IMR-90 (cell line): Measurements from ENCODE around the gene MXD4. TPM values are rescaled to one million over a fixed set of nuclear protein-coding genes. Genes with fewer than 3 reads are reported as not detected.

Source experiments
- ATAC-seq: fragments of 200-7000 bp; cut with Tn5 transposase; 2 replicates; pipeline ENCODE4 v1.9.1; 2020; ENCODE audit warnings: low read depth, mild to moderate bottlenecking, moderate library complexity
- BruUV-seq: library from RNA; stranded (reverse); fragments of 400-500 nt; replicated peaks from 2 replicates; lab custom pipeline; 2021; lab: Mats Ljungman, UMichigan
- CTCF ChIA-PET: fragments of 300-600 bp; formaldehyde crosslinking; extraction: SDS; loops from one replicate; lab custom pipeline; 2021; ENCODE audit warnings: antibody characterized with exemption; lab: Yijun Ruan, JAX
- POLR2A ChIA-PET: fragments of 300-600 bp; sonication (Branson Sonifier 250); formaldehyde crosslinking; loops from one replicate; lab custom pipeline; 2022; ENCODE audit warnings: antibody characterized with exemption; ENCODE audit not compliant: unreplicated experiment; lab: Charles Lee
- DNase-seq: peaks from one replicate; pipeline ENCODE4 v3.0.0; 2013
- H2AFZ ChIP-seq: replicated peaks from 2 replicates; pipeline ENCODE3; 2013; ENCODE audit warnings: low read length, mild to moderate bottlenecking; ENCODE audit not compliant: poor library complexity
- H2AK5ac ChIP-seq: 2 replicates; pipeline ENCODE4 v1.6.1; 2013; ENCODE audit warnings: low read depth, low read length, inconsistent platforms
- H2AK9ac ChIP-seq: replicated peaks from 2 replicates; pipeline ENCODE3; 2013; ENCODE audit warnings: mild to moderate bottlenecking, low read depth, low read length, moderate library complexity; ENCODE audit not compliant: poor library complexity
- H2BK120ac ChIP-seq: 2 replicates; pipeline ENCODE4 v1.6.1; 2013; ENCODE audit warnings: low read depth, low read length, inconsistent platforms
- H2BK15ac ChIP-seq: 3 replicates; pipeline ENCODE4 v1.6.1; 2013; ENCODE audit warnings: low read depth, low read length, inconsistent platforms
- H2BK20ac ChIP-seq: 2 replicates; pipeline ENCODE4 v1.6.1; 2013; ENCODE audit warnings: low read depth, mild to moderate bottlenecking, inconsistent platforms, low read length, moderate library complexity
- H2BK5ac ChIP-seq: 2 replicates; pipeline ENCODE4 v1.6.1; 2013; ENCODE audit warnings: mild to moderate bottlenecking, low read depth, low read length, inconsistent platforms; ENCODE audit not compliant: poor library complexity, severe bottlenecking
- H3K14ac ChIP-seq: replicated peaks from 2 replicates; pipeline ENCODE4 v1.6.1; 2013; ENCODE audit warnings: low read depth, low read length, inconsistent platforms
- H3K18ac ChIP-seq: 2 replicates; pipeline ENCODE4 v1.6.1; 2013; ENCODE audit warnings: low read depth, low read length, control low read depth
- H3K23ac ChIP-seq: 2 replicates; pipeline ENCODE4 v1.6.1; 2013; ENCODE audit warnings: low read depth, low read length, inconsistent platforms
- H3K27ac ChIP-seq: 2 replicates; pipeline ENCODE4 v1.5.1; 2013; ENCODE audit warnings: mild to moderate bottlenecking, control low read depth, low read length; ENCODE audit not compliant: insufficient read depth
- H3K27me3 ChIP-seq: 2 replicates; pipeline ENCODE4 v1.6.1; 2013; ENCODE audit warnings: low read length; ENCODE audit not compliant: control insufficient read depth, insufficient read depth
- H3K36me3 ChIP-seq: 2 replicates; pipeline ENCODE4 v1.6.1; 2013; ENCODE audit warnings: low read length, mixed read lengths; ENCODE audit not compliant: control insufficient read depth, insufficient read depth
- H3K4ac ChIP-seq: 2 replicates; pipeline ENCODE4 v1.6.1; 2013; ENCODE audit warnings: low read depth, low read length, inconsistent platforms
- H3K4me1 ChIP-seq: 2 replicates; pipeline ENCODE4 v1.6.1; 2013; ENCODE audit warnings: low read length, mixed read lengths; ENCODE audit not compliant: control insufficient read depth, insufficient read depth
- H3K4me2 ChIP-seq: 2 replicates; pipeline ENCODE4 v1.6.1; 2013; ENCODE audit warnings: low read depth, mild to moderate bottlenecking, control low read depth, low read length, moderate library complexity
- H3K4me3 ChIP-seq: 2 replicates; pipeline ENCODE4 v1.5.1; 2013; ENCODE audit warnings: low read depth, mild to moderate bottlenecking, control low read depth, low read length, moderate library complexity; ENCODE audit not compliant: insufficient read depth
- H3K56ac ChIP-seq: 2 replicates; pipeline ENCODE4 v1.6.1; 2013; ENCODE audit warnings: low read length, inconsistent platforms; ENCODE audit not compliant: insufficient read depth; ENCODE audit errors: extremely low read depth
- H3K79me1 ChIP-seq, 2 experiments: 2 replicates each; pipeline ENCODE4 v1.6.1; 2013; ENCODE audit warnings: low read length in 2 of 2, inconsistent platforms in 1 of 2, low read depth in 1 of 2
- H3K9ac ChIP-seq: 2 replicates; pipeline ENCODE4 v1.6.1; 2013; ENCODE audit warnings: low read depth, low read length, control low read depth
- H3K9me1 ChIP-seq: 2 replicates; pipeline ENCODE4 v1.6.1; 2013; ENCODE audit warnings: low read length, inconsistent platforms; ENCODE audit not compliant: insufficient read depth
- H3K9me3 ChIP-seq: 2 replicates; pipeline ENCODE4 v1.6.1; 2013; ENCODE audit warnings: low read length; ENCODE audit not compliant: control insufficient read depth, insufficient read depth
- H4K20me1 ChIP-seq: 2 replicates; pipeline ENCODE4 v1.6.1; 2013; ENCODE audit warnings: low read length, inconsistent platforms; ENCODE audit not compliant: insufficient read depth
- H4K5ac ChIP-seq: 2 replicates; pipeline ENCODE4 v1.6.1; 2013; ENCODE audit warnings: mild to moderate bottlenecking, low read depth, low read length, control low read depth
- H4K8ac ChIP-seq, 2 experiments: 2 replicates each; pipeline ENCODE4 v1.6.1; 2013; ENCODE audit warnings: low read depth in 2 of 2, low read length in 2 of 2, control low read depth in 1 of 2, inconsistent platforms in 1 of 2
- H4K91ac ChIP-seq: 2 replicates; pipeline ENCODE4 v1.6.1; 2013; ENCODE audit warnings: low read depth, low read length, inconsistent platforms; ENCODE audit not compliant: insufficient read depth
- CHD1 ChIP-seq: IDR thresholded peaks from 2 replicates; pipeline ENCODE4 v1.6.1; 2012; ENCODE audit warnings: low read depth, low read length, improper control_type of control experiment
- CTCF ChIP-seq: conservative IDR thresholded peaks from 2 replicates; pipeline ENCODE4 v1.5.1; 2012; ENCODE audit warnings: mild to moderate bottlenecking, low read depth, low read length, improper control_type of control experiment
- ELK1 ChIP-seq: fragments of 150-350 bp; IDR thresholded peaks from 2 replicates; pipeline ENCODE4 v1.6.1; 2016; ENCODE audit warnings: low read depth, mild to moderate bottlenecking, low read length, moderate library complexity, borderline replicate concordance
- FOS ChIP-seq: fragments of 150-350 bp; IDR thresholded peaks from 2 replicates; pipeline ENCODE4 v1.6.1; 2016; ENCODE audit warnings: low read depth, low read length
- MAFK ChIP-seq: IDR thresholded peaks from 2 replicates; pipeline ENCODE4 v1.6.1; 2012; ENCODE audit warnings: low read depth, low read length, improper control_type of control experiment
- MAZ ChIP-seq: IDR thresholded peaks from 2 replicates; pipeline ENCODE4 v1.6.1; 2012; ENCODE audit warnings: low read depth, mild to moderate bottlenecking, low read length, improper control_type of control experiment, moderate library complexity, borderline replicate concordance
- MXI1 ChIP-seq: IDR thresholded peaks from 2 replicates; pipeline ENCODE4 v1.6.1; 2012; ENCODE audit warnings: low read depth, mild to moderate bottlenecking, low read length, moderate library complexity, borderline replicate concordance
- POLR2A ChIP-seq: IDR thresholded peaks from 2 replicates; pipeline ENCODE4 v1.6.1; 2012; ENCODE audit warnings: mild to moderate bottlenecking, low read depth, low read length
- RAD21 ChIP-seq: IDR thresholded peaks from 2 replicates; pipeline ENCODE4 v1.6.1; 2012; ENCODE audit warnings: low read length, improper control_type of control experiment
- RCOR1 ChIP-seq: IDR thresholded peaks from 2 replicates; pipeline ENCODE4 v1.6.1; 2012; ENCODE audit warnings: mild to moderate bottlenecking, low read length, improper control_type of control experiment; ENCODE audit not compliant: insufficient replicate concordance
- SMC3 ChIP-seq: fragments of 150-350 bp; IDR thresholded peaks from 2 replicates; pipeline ENCODE4 v1.6.1; 2016; ENCODE audit warnings: low read depth, mild to moderate bottlenecking, antibody characterized with exemption, low read length, moderate library complexity
- WGBS, 2 experiments: methylation state at CpG; one replicate each; pipeline versions ENCODE4 v1.1.5 to v1.1.7; 2013; ENCODE audit warnings: missing lambda C conversion rate in 2 of 2; ENCODE audit not compliant: insufficient read length in 1 of 2; ENCODE audit errors: extremely low coverage in 2 of 2; 5-methylcytosine and 5-hydroxymethylcytosine counted together
- dilution Hi-C: fragments of 300-500 bp; cut with HindIII; formaldehyde crosslinking; loops from one replicate; pipeline ENCODE4 v1.14.3; 2018; ENCODE audit warnings: low sequenced_read_pairs; ENCODE audit not compliant: unreplicated experiment
- in situ Hi-C: fragments of 300-500 bp; cut with MboI; formaldehyde crosslinking; loops from 3 replicates; pipeline ENCODE4 v1.14.3; 2019; ENCODE audit warnings: low sequenced_read_pairs, inconsistent platforms, mixed read lengths
- intact Hi-C: fragments of 100-400 bp; cut with micrococcal nuclease; formaldehyde crosslinking; loops from 2 replicates; pipeline ENCODE4 v1.10.0; 2022
- polyA plus RNA-seq, 3 experiments: library from polyadenylated mRNA; depleted of rRNA; stranded (reverse); fragments of >200 nt; gene quantifications; 2 replicates each; pipeline ENCODE4 v1.2.3, GENCODE V29; 2012; ENCODE audit warnings: low replicate concordance in 1 of 3
- total RNA-seq: library from RNA; depleted of rRNA; stranded (reverse); fragments of >200 nt; gene quantifications from 2 replicates; pipeline ENCODE4 v1.2.3, GENCODE V29; 2012
- TF ChIP-seq, protein P1 (sequence below): fragments of 150-350 bp; IDR thresholded peaks from 2 replicates; pipeline ENCODE4 v1.6.1; 2017; ENCODE audit warnings: mild to moderate bottlenecking, antibody characterized with exemption, low read length, low read depth

Gene MXD4
- total and polyA plus RNA-seq, 2 of the 4 experiments (the other 2 are of a cell fraction) = 22.8 to 54.4 TPM

- Histone ChIP-seq H2AFZ (peak overlapping the region; percentile 92), H3K14ac (peak overlapping the region; percentile 85), H2AK9ac (peak overlapping the region; percentile 99), H2BK20ac (no peak overlapping the region), H3K4me2 (peak overlapping the region; percentile 83), H3K9me3 (no peaks in the 10 kb centered on the region), H2BK5ac (peak overlapping the region; percentile 71), H3K4me3 (peak overlapping the region; percentile 97), H3K9me1 (peaks cover 4% of the 10 kb centered on the region; the same call in 1 of the 2 replicates), H3K4ac (peak overlapping the region; percentile 85), H4K91ac (peak overlapping the region; percentile 56), H3K79me1 (peaks cover 28 to 44% of the 10 kb centered on the region in 2 experiments), H3K18ac (peak overlapping the region; percentile 42; the same call in 1 of the 2 replicates), H4K5ac (peak overlapping the region; percentile 76), H3K27ac (peak overlapping the region; percentile 89), H4K8ac (peak overlapping the region; percentile 65 to 75), H2BK15ac (no peak overlapping the region), H3K23ac (peak overlapping the region; percentile 29; the same call in 1 of the 2 replicates), H4K20me1 (peaks cover 37% of the 10 kb centered on the region), H3K27me3 (no peaks in the 10 kb centered on the region), H3K4me1 (peaks cover 8% of the 10 kb centered on the region; the same call in 1 of the 2 replicates), H3K56ac (peak overlapping the region; percentile 38; the same call in 1 of the 2 replicates), H3K36me3 (peaks cover 26% of the 10 kb centered on the region; the same call in 1 of the 2 replicates), H2BK120ac (peak overlapping the region; percentile 26; the same call in 1 of the 2 replicates), H3K9ac (peak overlapping the region; percentile 87), H2AK5ac (peak overlapping the region; percentile 54)
- TF ChIP-seq RCOR1 = no peak
- TF ChIP-seq, protein P1, sequence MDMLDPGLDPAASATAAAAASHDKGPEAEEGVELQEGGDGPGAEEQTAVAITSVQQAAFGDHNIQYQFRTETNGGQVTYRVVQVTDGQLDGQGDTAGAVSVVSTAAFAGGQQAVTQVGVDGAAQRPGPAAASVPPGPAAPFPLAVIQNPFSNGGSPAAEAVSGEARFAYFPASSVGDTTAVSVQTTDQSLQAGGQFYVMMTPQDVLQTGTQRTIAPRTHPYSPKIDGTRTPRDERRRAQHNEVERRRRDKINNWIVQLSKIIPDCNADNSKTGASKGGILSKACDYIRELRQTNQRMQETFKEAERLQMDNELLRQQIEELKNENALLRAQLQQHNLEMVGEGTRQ = no peak
- no peak for TF ChIP-seq MAFK
- no peak for TF ChIP-seq RAD21
- peak; percentile 90 for TF ChIP-seq MXI1
- no peak for TF ChIP-seq FOS
- no peak for TF ChIP-seq CHD1
- no peak for TF ChIP-seq CTCF
- peak; percentile 76; the same call in 1 of the 2 replicates for TF ChIP-seq MAZ
- TF ChIP-seq SMC3 = no peak
- TF ChIP-seq ELK1 = no peak
- peak; percentile 12; the same call in 1 of the 2 replicates for TF ChIP-seq POLR2A
- CTCF ChIA-PET = no interaction called here
- DNase-seq (peak; percentile 34), ATAC-seq (peak; percentile 47)
- dilution Hi-C loops (no loop called here), in situ Hi-C loops (no loop called here), intact Hi-C loops (loop anchor here (5.0 to 10.0 kb wide), 3 partner anchors 91 to 206 kb away; partner anchors contain the start of genes CFAP99, RNF4 and ZFYVE28)
- BruUV-seq = no TSS peak
- POLR2A ChIA-PET = no interaction called here
- WGBS, 2 experiments = 2% methylated on average over 38 of the region's 91 CpGs; no CpG with 5 or more reads in 1 of the 2 experiments
Measured at GRCh38 chr4:2261110-2261852, 628 bp downstream of the MXD4 start.
